ENCODE data around the gene HOXD3.

DNA sequence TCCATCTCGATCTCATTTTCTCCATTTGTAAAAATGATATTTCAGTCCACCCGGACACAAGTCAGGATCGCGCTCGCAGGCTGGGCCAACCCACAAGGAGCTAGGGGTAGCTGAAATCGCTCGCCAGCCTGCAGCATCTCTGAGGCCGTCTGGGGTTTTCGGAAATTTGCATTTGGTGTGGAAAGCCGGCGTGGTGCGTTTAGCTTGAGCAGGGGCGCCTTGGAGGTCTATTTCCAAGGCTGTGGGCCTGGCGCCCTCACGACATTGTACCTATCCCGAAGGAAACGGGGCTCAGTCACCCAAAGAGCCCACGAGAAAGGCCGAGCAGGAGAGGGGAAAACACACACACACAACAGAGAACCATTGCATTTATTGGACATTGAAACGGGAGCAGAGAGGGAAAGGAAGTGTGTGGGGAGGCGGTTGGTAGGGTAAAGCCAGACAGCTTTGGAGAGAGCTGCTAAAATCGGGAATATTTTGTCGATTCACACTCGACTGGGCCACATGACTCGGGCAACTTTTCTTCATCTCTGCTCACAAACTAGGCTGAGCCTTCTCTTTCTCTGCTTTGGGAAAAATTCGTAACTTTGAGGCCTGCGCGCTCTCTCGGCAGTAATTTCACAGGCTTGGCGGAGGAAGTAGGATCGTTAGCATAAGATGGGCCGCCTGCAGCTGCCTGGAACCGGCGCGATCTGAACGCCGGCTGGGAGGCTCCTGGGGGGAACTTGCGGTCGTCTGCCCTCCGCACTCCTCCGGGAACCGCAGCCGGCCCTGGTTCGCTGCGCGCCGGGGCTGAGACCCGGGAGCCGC is 28.7 kb upstream of the HOXD3 start:
- TF ChIP-seq, protein P1, sequence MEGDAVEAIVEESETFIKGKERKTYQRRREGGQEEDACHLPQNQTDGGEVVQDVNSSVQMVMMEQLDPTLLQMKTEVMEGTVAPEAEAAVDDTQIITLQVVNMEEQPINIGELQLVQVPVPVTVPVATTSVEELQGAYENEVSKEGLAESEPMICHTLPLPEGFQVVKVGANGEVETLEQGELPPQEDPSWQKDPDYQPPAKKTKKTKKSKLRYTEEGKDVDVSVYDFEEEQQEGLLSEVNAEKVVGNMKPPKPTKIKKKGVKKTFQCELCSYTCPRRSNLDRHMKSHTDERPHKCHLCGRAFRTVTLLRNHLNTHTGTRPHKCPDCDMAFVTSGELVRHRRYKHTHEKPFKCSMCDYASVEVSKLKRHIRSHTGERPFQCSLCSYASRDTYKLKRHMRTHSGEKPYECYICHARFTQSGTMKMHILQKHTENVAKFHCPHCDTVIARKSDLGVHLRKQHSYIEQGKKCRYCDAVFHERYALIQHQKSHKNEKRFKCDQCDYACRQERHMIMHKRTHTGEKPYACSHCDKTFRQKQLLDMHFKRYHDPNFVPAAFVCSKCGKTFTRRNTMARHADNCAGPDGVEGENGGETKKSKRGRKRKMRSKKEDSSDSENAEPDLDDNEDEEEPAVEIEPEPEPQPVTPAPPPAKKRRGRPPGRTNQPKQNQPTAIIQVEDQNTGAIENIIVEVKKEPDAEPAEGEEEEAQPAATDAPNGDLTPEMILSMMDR (IDR thresholded peaks at IDR 0.05 in 4 of 5, conservative IDR thresholded peaks at IDR 0.05 in 1 of 5): no peak
- no peak for TF ChIP-seq POLR2A (IDR thresholded peaks at IDR 0.05)
